SK-N-SH (cell line): ENCODE measurements around the gene ICA1.

ENCODE experiments used
- EP300 ChIP-seq, 2 experiments: IDR thresholded peaks; 2 replicates each; pipeline versions ENCODE4 v1.4.0 to v1.6.1; 2012; ENCODE audit warnings: borderline replicate concordance in 1 of 2, low read depth in 1 of 2, low read length in 1 of 2
- EZH2phosphoT487 ChIP-seq: fragments of 200-600 bp; sonication (generic); IDR thresholded peaks from 2 replicates; pipeline ENCODE4 v1.6.1; 2017; ENCODE audit warnings: low read depth, mixed run types, mild to moderate bottlenecking, antibody characterized with exemption, moderate library complexity, borderline replicate concordance
- NRF1 ChIP-seq: IDR thresholded peaks from 2 replicates; pipeline ENCODE4 v1.6.1; 2012; ENCODE audit warnings: low read depth, mild to moderate bottlenecking, low read length
- SIN3A ChIP-seq: IDR thresholded peaks from 2 replicates; pipeline ENCODE4 v1.6.1; 2012; ENCODE audit warnings: low read depth, mild to moderate bottlenecking, low read length, moderate library complexity, borderline replicate concordance
- TF ChIP-seq, protein P1 (sequence below): fragments of 200-600 bp; sonication (generic); IDR thresholded peaks from 2 replicates; pipeline ENCODE4 v1.6.1; 2017; ENCODE audit warnings: antibody characterized with exemption, mild to moderate bottlenecking, moderate library complexity
- TF ChIP-seq, protein P2 (sequence below): fragments of 150-350 bp; IDR thresholded peaks from 2 replicates; pipeline ENCODE4 v1.6.1; 2017; ENCODE audit warnings: antibody characterized with exemption, low read length, low read depth, borderline replicate concordance
- TF ChIP-seq, protein P3 (sequence below): IDR thresholded peaks from 2 replicates; pipeline ENCODE4 v1.4.0; 2012; ENCODE audit warnings: low read depth

DNA sequence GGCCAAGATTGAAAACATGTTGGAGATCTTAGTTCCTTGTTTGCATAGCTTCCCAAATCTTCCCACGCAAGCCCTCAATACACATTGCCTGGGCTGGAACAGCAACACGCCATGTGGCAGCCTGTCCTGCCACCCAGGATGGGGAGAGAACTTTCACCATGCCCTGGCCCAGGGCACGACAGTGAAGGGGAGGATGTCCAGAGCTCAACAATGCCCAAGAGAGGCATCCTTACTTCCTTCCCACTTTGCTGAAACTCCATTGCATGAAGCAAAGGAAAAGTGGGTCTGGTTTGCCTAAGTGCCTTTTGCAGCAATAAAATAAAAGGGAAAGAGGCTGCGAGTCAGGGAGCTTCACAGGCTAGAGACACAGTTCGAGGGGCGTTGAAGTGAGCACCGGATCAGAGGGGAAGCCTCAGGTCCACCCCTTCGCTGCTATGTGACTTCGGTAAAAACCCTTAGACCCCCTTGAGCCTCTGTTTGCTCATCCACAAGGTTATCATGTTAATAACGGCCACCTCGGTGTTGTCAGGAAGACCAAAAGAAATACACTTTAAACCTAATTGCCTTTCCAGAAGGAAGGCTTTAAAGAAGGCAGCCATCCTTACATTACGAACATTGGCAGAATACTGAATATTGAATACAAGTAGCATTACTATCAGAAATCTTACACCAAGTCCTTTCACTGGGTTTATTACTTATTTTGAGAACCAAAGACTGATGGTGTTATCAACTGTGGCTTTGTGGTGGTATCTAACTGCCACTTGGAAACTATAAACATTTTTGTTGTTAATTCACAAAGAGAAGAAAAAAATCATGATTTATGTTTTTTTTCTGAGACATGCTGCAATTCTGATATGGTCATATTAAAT, 133.3 kb downstream of the ICA1 start:
- TF ChIP-seq, protein P1, sequence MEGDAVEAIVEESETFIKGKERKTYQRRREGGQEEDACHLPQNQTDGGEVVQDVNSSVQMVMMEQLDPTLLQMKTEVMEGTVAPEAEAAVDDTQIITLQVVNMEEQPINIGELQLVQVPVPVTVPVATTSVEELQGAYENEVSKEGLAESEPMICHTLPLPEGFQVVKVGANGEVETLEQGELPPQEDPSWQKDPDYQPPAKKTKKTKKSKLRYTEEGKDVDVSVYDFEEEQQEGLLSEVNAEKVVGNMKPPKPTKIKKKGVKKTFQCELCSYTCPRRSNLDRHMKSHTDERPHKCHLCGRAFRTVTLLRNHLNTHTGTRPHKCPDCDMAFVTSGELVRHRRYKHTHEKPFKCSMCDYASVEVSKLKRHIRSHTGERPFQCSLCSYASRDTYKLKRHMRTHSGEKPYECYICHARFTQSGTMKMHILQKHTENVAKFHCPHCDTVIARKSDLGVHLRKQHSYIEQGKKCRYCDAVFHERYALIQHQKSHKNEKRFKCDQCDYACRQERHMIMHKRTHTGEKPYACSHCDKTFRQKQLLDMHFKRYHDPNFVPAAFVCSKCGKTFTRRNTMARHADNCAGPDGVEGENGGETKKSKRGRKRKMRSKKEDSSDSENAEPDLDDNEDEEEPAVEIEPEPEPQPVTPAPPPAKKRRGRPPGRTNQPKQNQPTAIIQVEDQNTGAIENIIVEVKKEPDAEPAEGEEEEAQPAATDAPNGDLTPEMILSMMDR, result no peak
- TF ChIP-seq EZH2phosphoT487 (no peak), SIN3A (no peak), EP300 (IDR thresholded peaks at IDR 0.05; ENCODE audit: borderline replicate concordance in 1 of 2, low read depth in 1 of 2, low read length in 1 of 2) (no peak), NRF1 (no peak)
- TF ChIP-seq, protein P2, sequence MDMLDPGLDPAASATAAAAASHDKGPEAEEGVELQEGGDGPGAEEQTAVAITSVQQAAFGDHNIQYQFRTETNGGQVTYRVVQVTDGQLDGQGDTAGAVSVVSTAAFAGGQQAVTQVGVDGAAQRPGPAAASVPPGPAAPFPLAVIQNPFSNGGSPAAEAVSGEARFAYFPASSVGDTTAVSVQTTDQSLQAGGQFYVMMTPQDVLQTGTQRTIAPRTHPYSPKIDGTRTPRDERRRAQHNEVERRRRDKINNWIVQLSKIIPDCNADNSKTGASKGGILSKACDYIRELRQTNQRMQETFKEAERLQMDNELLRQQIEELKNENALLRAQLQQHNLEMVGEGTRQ, result no peak
- TF ChIP-seq, protein P3, sequence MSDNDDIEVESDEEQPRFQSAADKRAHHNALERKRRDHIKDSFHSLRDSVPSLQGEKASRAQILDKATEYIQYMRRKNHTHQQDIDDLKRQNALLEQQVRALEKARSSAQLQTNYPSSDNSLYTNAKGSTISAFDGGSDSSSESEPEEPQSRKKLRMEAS, result no peak
